Adipose tissue (tissue), 3 donors: ENCODE measurements around the gene LAMTOR5. TPM values are rescaled to one million over a fixed set of nuclear protein-coding genes. Genes with fewer than 3 reads are reported as not detected.
"Not testable (repeated sequence)": the region's sequence is repeated elsewhere in the genome, so short reads cannot be mapped to it uniquely, and the experiment has no call there.

Experiments used
- H3K27ac ChIP-seq: one replicate; pipeline ENCODE4 v1.5.1; 2013; ENCODE audit warnings: low read depth, low read length
- WGBS, 3 donors: extraction: QIAGEN DNeasy Blood & Tissue Kit; methylation state at CpG; one replicate each; pipeline ENCODE4 v1.1.7; 2013; 5-methylcytosine and 5-hydroxymethylcytosine counted together
- polyA plus RNA-seq, 3 donors: library from polyadenylated mRNA; stranded (reverse); fragments of 200-250 nt; gene quantifications; one replicate each; pipeline ENCODE4 v1.2.3, GENCODE V29; 2013
- donor health status: healthy with polysubstance abuse.
- donor health status: Bipolar disorder and iron deficiency.
- donor health status: healthy.

The LAMTOR5 gene
- polyA plus RNA-seq, 3 donors = 135 to 332 (median 309) TPM

GRCh38 chr1:110396259-110396958 is 11.1 kb downstream of the LAMTOR5 start:
- not testable (repeated sequence) for H3K27ac ChIP-seq
- 97 to 98% (median 97%) methylated on average over 43 to 48 of the region's 48 CpGs for WGBS, 3 donors

DNA sequence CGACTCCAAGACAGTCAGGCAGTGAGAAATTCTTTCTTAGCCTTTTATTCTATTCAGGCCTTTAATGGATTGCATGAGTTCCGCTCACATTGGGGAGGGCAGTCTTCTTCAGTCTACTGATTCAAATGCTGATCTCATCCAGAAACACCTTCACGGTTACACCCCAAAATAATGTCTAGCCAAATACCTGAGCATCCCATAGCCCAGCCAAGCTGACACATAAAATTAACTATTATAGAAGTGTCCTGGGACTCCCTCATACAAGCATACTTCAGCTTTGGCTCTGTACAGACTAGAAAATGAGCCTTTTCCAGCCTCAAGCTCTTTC is 13.0 kb downstream of the LAMTOR5 start:
- 90 to 96% (median 94%) methylated on average over 3 of the region's 3 CpGs for WGBS, 3 donors
- H3K27ac ChIP-seq = no peak overlapping the region

DNA sequence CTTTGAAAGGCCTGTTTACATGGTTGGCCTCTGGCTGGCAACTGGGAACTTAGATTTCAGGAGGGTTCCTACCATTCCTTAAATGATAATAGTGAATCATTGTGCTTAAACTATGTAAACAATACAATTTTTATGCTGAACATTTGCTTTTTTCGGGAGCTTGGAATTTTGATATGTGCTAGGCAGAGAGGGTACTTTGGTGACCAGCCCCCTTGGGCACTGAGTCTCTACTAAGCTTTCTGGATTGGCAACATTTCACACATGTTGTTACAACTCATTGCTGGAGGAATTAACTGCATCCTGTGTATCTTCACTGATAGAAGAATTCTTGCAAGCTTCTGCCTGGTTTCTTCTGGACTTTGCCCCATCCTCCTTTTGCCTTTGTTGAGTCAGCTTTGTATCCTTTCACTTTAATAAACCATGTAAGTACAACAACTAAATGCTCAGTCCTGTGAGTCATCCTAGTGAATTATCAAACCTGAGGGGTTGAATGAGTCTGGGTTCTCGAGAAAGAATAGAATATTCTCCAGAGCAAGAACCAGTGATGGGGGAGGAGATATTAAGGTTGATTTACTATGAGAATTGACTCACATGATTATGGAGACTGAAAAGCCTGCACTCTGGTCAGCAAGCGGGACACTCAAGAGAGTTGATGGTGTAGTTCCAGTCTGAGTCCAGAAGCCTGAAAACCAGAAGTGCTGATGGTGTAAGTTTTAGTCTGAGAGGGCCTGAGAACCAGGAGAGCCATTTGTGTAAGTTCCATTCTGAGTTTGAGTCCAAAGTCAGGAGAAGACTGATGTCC is 13.6 kb downstream of the LAMTOR5 start:
- H3K27ac ChIP-seq = no peak overlapping the region
- WGBS, 3 donors = 75 to 84% (median 76%) methylated on average over 3 of the region's 3 CpGs

DNA sequence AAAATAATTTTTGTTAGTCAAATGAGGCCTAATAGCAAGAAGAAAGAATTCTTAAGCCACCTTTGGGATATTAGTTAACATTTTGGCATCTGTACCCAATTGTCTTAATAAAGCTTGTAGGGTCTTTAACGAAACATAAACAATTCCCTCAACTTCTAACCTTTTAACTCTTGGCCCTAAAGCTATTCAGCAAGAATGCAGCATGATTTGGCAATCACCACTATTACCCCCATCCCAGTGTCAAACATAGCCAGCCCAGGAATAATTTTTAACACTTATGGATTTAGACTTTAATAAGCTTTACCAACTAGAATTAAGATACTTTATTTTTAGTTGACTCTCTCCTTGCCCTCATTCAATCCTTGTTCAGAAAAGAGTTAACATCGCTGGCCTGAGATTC is 14.2 kb downstream of the LAMTOR5 start:
- 80 to 92% (median 89%) methylated on average over 2 of the region's 2 CpGs for WGBS, 3 donors
- H3K27ac ChIP-seq = no peak overlapping the region

GRCh38 chr1:110390692-110391245 is 16.7 kb downstream of the LAMTOR5 start, which contains the start of gene SLC16A4:
Gene SLC16A4, minus strand, starts transcription at chr1:110391026. Its CDS starts 1,703 bp downstream, at chr1:110389323.
- no peak within 1 kb of the TSS for H3K27ac ChIP-seq
- 38 to 49% (median 42%) methylated on average over 8 of the region's 8 CpGs for WGBS, 3 donors

GRCh38 chr1:110390096-110390495 is 17.4 kb downstream of the LAMTOR5 start:
- 67 to 79% (median 75%) methylated on average over 6 of the region's 6 CpGs for WGBS, 3 donors
- H3K27ac ChIP-seq = no peak overlapping the region

DNA sequence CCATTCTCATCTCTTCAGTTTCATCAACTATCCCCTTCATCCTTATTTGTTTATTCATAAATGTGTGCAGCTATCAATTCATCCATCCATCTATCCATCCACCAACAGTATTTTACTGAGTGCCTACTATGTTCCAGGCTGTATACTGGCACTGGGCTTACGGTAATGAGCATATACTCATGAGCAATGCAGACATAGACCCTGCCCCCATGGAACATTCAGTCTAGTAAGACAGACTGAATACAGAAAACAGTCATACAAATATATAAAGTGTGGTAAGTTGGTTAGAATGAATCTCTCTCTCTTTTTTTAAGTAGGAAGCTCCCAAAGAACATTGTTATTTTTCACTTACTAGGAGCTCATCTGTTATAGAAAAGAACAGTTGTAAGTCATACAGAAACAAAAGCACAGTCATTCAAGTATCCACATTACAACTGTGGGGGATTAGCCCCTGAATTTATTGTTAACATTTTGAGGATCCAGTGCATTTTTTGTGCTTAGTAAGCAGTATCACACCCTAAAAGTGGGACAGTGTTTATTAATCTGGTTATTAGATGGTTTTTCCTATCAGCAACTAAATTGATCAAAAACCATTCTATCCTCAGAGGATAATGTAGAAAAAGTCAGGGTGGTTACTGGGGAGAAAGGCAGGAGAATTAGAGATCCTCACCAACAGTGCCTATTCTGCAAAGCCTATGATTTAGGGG is 20.3 kb downstream of the LAMTOR5 start:
- WGBS, 3 donors = 90 to 97% (median 94%) methylated on average over 1 of the region's 1 CpG
- no peak overlapping the region for H3K27ac ChIP-seq

- no peak overlapping the region for H3K27ac ChIP-seq
- WGBS, 3 donors = 94 to 100% (median 98%) methylated on average over 1 of the region's 1 CpG
These were observed 22.1 kb downstream of the LAMTOR5 start for GRCh38 chr1:110385369-110385768.

GRCh38 chr1:110384581-110385321 is 22.7 kb downstream of the LAMTOR5 start:
- 90 to 93% (median 93%) methylated on average over 19 of the region's 19 CpGs for WGBS, 3 donors
- H3K27ac ChIP-seq = no peak overlapping the region

DNA sequence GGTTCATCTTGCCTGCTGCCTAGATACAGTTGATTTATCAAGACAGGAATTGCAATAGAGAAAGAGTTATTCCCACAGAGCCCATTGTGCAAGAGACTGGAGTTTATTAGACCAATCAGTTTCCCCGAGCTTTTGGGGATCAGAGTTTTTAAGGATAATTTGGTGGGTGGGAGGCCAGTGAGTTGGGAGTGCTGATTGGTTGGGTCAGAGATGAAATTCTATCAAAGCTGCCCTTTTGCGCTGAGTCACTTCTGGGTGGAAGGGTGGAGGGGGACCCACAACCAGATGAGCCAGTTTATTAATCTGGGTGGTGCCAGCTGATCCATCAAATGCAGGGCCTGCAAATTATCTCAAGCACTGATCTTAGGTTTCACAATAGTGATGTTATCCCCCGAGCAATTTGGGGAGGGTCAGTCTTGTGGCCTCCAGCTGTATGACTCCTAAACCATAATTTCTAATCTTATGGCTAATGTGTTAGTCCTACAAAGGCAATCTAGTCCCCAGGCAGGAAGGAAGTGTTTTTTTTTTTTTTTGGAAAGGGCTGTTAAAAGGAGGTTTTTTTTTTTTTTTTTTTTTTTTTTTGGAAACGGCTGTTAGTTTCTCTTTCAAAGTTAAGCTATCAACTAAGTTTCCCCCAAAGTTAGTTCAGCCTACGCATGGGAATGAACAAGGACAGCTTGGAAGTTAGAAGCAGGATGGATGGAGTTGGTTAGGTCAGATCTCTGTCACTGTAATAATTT is 24.1 kb downstream of the LAMTOR5 start:
- 36 to 69% (median 41%) methylated on average over 5 of the region's 5 CpGs for WGBS, 3 donors
- H3K27ac ChIP-seq = no peak overlapping the region

DNA sequence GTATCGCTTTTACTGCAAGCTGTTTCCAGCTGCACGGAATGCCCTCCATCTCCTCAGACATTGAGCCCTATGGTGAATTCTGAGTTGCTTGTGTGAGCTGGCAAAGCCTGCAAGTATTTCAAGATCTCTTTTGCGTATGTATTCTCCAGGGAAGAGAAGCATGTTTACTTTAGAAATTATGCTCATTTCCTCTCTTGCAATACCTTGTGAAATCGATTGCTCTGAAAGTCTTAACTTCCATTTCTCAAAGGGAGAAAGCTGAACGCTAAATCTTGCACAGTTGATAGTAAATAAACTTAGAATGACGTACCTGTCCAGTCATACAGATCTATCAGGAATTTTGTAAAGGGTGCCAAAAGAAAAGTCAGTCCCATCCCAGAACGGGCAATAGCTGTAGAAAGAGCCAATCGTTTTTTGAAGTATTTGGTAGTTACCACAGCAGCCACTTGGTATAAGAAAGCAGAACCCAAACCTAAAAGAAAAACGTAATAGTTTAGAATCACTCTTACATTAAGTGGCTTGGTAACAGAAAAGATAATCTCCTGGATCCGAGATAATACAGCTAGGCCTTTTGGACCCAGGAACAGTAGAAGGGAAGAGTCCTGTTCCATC is 26.7 kb downstream of the LAMTOR5 start:
- 41 to 78% (median 41%) methylated on average over 10 of the region's 10 CpGs for WGBS, 3 donors
- H3K27ac ChIP-seq = no peak overlapping the region

GRCh38 chr1:110375490-110375889 is 32.0 kb downstream of the LAMTOR5 start:
- H3K27ac ChIP-seq = no peak overlapping the region
- WGBS, 3 donors = 69 to 93% (median 88%) methylated on average over 1 of the region's 1 CpG

GRCh38 chr1:110370827-110371226 is 36.7 kb downstream of the LAMTOR5 start:
- no peak overlapping the region for H3K27ac ChIP-seq
- 32 to 64% (median 53%) methylated on average over 1 of the region's 1 CpG for WGBS, 3 donors

DNA sequence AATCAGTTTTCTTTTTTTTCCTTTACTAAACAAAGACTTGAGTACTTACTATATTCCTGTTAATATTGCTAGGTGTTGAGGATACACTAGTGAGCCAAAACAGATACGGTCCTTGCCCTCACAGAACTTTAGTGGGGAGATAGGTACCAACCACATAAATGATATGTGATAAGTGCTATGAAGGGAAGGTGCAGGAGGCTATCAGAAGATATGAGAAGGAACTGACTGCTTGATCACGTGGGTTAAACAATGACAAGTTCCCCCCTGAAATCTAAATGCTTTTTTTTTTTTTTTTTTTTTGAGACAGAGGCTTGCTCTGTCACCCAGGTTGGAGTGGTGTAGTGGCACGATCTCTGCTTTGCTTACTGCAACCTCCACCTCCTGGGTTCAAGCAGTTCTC is 43.3 kb downstream of the LAMTOR5 start:
- WGBS, 3 donors = 94 to 96% (median 95%) methylated on average over 3 of the region's 3 CpGs
- no peak overlapping the region for H3K27ac ChIP-seq

DNA sequence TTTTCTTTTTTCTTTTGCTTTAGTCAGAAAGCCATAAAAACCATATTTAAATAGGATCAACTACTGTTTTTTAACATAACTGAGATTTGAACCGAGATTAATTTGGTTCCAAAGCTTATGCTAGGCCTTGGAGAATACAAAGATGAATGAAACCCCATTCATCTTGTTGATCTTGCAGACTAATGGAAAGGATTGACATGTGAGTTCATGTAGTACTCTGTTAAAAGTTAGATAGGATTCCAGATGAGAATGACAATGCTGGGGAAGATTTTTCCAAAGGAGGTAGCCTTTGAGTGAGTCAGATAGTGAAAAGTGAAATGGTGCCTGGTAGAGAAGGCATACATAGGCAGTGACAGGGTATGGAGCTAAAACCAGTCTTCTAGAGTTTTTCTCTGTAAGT is 45.6 kb downstream of the LAMTOR5 start:
- 96 to 97% (median 97%) methylated on average over 1 of the region's 1 CpG for WGBS, 3 donors
- H3K27ac ChIP-seq = no peak overlapping the region

- H3K27ac ChIP-seq = no peak overlapping the region
- 88 to 97% (median 90%) methylated on average over 2 of the region's 2 CpGs for WGBS, 3 donors
These were observed 47.1 kb downstream of the LAMTOR5 start for GRCh38 chr1:110360431-110360830.

DNA sequence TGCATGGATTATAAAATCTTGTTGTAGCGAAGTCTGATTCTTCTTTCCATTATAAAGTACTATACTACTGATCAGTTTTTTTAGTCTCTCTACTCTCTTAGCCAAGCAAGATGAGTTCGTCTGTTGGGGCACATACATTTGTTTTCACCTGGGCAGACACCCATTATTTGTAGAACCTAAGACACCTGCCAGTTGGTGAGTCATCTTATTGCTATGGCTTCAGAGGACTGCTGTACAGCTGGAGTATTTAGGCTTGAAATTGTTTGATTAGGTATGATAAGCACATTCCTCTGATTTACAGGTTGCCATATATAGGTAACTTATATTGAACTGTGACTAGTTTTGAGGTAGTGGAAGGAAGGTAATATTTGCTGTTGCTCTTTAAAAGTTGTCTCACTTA is 51.1 kb downstream of the LAMTOR5 start:
- H3K27ac ChIP-seq = no peak overlapping the region
- WGBS, 3 donors = 59 to 92% (median 90%) methylated on average over 2 of the region's 2 CpGs
